Gastrocnemius medialis (tissue), 4 donors: ENCODE measurements around the gene DCLRE1A. TPM values are rescaled to one million over a fixed set of nuclear protein-coding genes. Genes with fewer than 3 reads are reported as not detected.

Experiments used
- ATAC-seq, 2 donors: fragments of 150-250 bp; one replicate each; pipeline ENCODE4 v1.9.1; 2016
- DNase-seq, 2 donors: peaks; one replicate each; pipeline ENCODE4 v3.0.0-alpha.2; 2019
- H3K27ac ChIP-seq, 4 donors: fragments of 200-600 bp; sonication (generic); 1 replicate in 1 of 4; 2 replicates in 3 of 4; pipeline ENCODE4 v1.5.1; 2016 to 2018; ENCODE audit warnings: mild to moderate bottlenecking in 2 of 4, moderate library complexity in 1 of 4
- H3K27me3 ChIP-seq, 3 donors: fragments of 200-600 bp; sonication (generic) in 2 of 3; 1 replicate in 1 of 3; 2 replicates in 2 of 3; pipeline versions ENCODE4 v1.5.1 to v1.6.0; 2016 to 2019; ENCODE audit warnings: mild to moderate bottlenecking in 1 of 3, moderate library complexity in 1 of 3
- H3K36me3 ChIP-seq, 2 donors: fragments of 200-600 bp; sonication (generic) in 1 of 2; one replicate each; pipeline ENCODE4 v1.5.1; 2017 to 2018
- H3K4me1 ChIP-seq, 2 donors: fragments of 200-600 bp; sonication (generic) in 1 of 2; one replicate each; pipeline ENCODE4 v1.5.1; 2016 to 2017; ENCODE audit warnings: mild to moderate bottlenecking in 2 of 2
- H3K4me3 ChIP-seq, 4 donors: fragments of 200-600 bp; sonication (generic) in 3 of 4; 1 replicate in 1 of 4; 2 replicates in 3 of 4; pipeline ENCODE4 v1.5.1; 2016 to 2019; ENCODE audit warnings: mild to moderate bottlenecking in 2 of 4
- H3K9me3 ChIP-seq, 3 donors: fragments of 200-600 bp; sonication (generic) in 2 of 3; 1 replicate in 1 of 3; 2 replicates in 2 of 3; pipeline ENCODE4 v1.5.1; 2016 to 2019
- POLR2A ChIP-seq, 2 donors: fragments of 450-650 bp; IDR thresholded peaks; one replicate each; pipeline ENCODE4 v1.6.1; 2017; ENCODE audit warnings: antibody characterized with exemption in 2 of 2, mild to moderate bottlenecking in 2 of 2, moderate library complexity in 2 of 2
- in situ Hi-C, 4 donors: fragments of 200-750 bp; cut with MboI; loops; one replicate each; pipeline versions ENCODE4 v1.15.0 to v1.8.0; 2017; ENCODE audit warnings: low sequenced_read_pairs in 4 of 4
- intact Hi-C: fragments of 100-400 bp; cut with DNase I; formaldehyde crosslinking; loops from one replicate; pipeline ENCODE4 v1.15.1; 2023; ENCODE audit warnings: low total_unique reads
- total RNA-seq, 4 donors: library from RNA; depleted of rRNA; stranded (reverse); fragments of >200 nt; gene quantifications; one replicate each; pipeline versions ENCODE4 v1.1.0 to v1.2.3, GENCODE V29; 2016
- TF ChIP-seq, protein P1 (sequence below), 5 experiments: fragments of 450-650 bp in 3 of 5; fragments of 200-600 bp in 2 of 5; sonication (generic) in 2 of 5; IDR thresholded peaks in 4 of 5; conservative IDR thresholded peaks in 1 of 5; 1 replicate in 4 of 5; 2 replicates in 1 of 5; pipeline ENCODE4 v1.5.1; 2016 to 2019; ENCODE audit warnings: antibody characterized with exemption in 5 of 5, mild to moderate bottlenecking in 3 of 5, moderate library complexity in 3 of 5

The DCLRE1A gene
- 1 to 10 TPM; 2.6 to 4.7 (median 3.8) TPM for total RNA-seq

DNA sequence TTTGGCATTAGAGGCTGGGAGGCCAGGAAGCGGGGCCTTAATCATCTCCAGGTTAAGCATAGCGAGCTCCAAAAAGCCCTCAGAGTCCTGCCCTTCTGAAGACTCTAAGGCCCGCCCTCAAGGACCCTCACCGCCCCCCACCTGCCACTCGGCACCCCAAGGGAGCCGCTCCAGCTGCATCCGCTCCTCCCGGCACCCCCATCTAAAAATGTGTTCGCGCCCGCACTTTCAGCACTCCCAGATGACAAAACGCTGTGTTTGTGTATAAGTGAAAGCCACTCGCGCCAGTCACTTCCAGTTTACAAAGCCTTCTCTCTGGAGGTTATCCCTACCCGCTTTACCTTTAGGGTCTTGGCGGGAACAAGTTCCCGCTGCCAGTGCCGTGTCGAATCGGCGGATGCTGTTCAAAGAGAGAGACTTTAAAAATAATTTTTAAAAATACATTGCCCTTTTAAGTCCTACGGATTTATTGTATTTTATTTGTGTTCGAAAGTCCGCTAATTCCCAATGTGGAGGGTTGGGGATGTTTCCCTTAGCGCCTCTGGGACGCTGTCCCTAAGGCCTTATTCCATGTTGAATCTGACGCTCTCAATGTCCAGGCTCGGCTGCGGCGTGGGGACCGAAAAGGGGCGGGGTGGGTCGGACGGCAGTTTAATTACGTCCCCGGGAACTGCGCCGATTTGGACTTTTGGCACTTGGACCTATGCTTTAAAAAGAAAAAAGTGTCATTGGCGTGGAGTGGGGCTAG lies at the start of gene DCLRE1A, which contains the start of gene NHLRC2:
Gene DCLRE1A (minus strand): TSS at position 70 of the 748 bp plus-strand sequence. CDS start 900 bp downstream, outside the sequence.
Gene NHLRC2 (plus strand): TSS at position 649 of the 748 bp plus-strand sequence. CDS start 212 bp downstream, outside the sequence.
- Histone ChIP-seq H3K27ac (peak within 1 kb of the TSS; percentile 90 to 96 (median 94)), H3K27me3 (no peaks in the 10 kb centered on the region), H3K36me3 (peaks cover 0 to 5% of the 10 kb centered on the region in 2 donors), H3K4me1 (peaks cover 58 to 67% of the 10 kb centered on the region in 2 donors), H3K9me3 (no peaks in the 10 kb centered on the region), H3K4me3 (peak within 1 kb of the TSS; percentile 74 to 99 (median 94))
- in situ Hi-C loops, result no loop called here
- intact Hi-C loops, result loop anchor here (10.0 kb wide), 1 partner anchor 169 kb away; no protein-coding TSS in a partner anchor
- ATAC-seq (peak; percentile 86 to 90), DNase-seq (peak; percentile 60 to 71)
- TF ChIP-seq, protein P1, sequence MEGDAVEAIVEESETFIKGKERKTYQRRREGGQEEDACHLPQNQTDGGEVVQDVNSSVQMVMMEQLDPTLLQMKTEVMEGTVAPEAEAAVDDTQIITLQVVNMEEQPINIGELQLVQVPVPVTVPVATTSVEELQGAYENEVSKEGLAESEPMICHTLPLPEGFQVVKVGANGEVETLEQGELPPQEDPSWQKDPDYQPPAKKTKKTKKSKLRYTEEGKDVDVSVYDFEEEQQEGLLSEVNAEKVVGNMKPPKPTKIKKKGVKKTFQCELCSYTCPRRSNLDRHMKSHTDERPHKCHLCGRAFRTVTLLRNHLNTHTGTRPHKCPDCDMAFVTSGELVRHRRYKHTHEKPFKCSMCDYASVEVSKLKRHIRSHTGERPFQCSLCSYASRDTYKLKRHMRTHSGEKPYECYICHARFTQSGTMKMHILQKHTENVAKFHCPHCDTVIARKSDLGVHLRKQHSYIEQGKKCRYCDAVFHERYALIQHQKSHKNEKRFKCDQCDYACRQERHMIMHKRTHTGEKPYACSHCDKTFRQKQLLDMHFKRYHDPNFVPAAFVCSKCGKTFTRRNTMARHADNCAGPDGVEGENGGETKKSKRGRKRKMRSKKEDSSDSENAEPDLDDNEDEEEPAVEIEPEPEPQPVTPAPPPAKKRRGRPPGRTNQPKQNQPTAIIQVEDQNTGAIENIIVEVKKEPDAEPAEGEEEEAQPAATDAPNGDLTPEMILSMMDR (IDR thresholded peaks at IDR 0.05 in 4 of 5, conservative IDR thresholded peaks at IDR 0.05 in 1 of 5), result no peak
- TF ChIP-seq POLR2A (IDR thresholded peaks at IDR 0.05), result peak in 1 of 2 donors; percentile 17

GRCh38 chr10:113899952-113900598 lies 46.2 kb upstream of the DCLRE1A start:
- H3K27me3 ChIP-seq, result no peaks in the 10 kb centered on the region
- no peak overlapping the region for H3K4me3 ChIP-seq
- intact Hi-C loops (no loop called here), in situ Hi-C loops (no loop called here)
- no peaks in the 10 kb centered on the region for H3K9me3 ChIP-seq
- no peak for TF ChIP-seq POLR2A (IDR thresholded peaks at IDR 0.05)
- TF ChIP-seq, protein P1 (IDR thresholded peaks at IDR 0.05 in 4 of 5, conservative IDR thresholded peaks at IDR 0.05 in 1 of 5), result no peak
- H3K36me3 ChIP-seq, result peaks cover 0 to 48% of the 10 kb centered on the region in 2 donors
- ATAC-seq (no peak), DNase-seq (no peak)
- no peaks in the 10 kb centered on the region for H3K4me1 ChIP-seq
- no peak overlapping the region for H3K27ac ChIP-seq

DNA sequence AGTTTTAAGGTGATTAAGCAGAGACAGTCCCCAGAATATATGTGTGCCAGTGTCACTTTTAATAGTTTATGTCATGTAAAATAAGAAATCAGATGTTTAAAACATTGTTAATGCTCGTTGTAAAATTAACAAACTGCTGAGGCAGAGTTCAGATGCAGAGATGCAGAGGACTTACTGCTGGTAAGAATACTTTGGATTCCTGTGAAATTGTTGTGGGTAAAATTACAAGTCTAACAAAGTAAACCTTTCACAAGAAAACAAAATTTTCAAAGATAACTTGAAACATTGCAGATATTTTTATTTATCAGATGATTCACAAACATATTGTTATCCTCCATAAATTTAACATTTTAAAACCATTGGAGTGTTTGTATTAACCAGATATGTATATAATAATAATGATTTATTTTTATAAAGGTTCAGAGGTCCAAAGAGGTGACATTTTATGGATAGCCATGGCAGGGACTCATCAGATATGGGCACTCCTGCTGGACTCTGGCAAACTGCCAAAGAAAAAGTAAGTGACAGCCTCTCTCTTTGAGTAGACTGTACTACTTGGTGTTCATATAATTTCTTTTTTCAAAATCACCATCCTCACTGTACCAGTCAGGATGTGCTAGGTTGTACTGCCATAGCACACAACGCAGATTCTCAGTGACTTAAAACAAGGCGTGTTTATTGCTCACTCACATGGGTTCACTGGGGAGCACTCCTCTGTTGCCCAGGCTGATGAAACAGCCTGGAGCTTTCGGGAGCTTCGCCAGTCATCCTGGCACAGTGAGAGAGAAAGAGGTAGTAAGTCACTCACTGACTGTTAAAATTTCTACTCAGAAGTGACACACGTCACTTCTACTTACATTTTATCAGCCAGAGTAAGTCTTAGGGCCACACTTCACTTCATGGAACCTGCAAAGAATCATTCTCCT lies 44.1 kb upstream of the DCLRE1A start:
- no peak overlapping the region for H3K27ac ChIP-seq
- no peak for ATAC-seq

DNA sequence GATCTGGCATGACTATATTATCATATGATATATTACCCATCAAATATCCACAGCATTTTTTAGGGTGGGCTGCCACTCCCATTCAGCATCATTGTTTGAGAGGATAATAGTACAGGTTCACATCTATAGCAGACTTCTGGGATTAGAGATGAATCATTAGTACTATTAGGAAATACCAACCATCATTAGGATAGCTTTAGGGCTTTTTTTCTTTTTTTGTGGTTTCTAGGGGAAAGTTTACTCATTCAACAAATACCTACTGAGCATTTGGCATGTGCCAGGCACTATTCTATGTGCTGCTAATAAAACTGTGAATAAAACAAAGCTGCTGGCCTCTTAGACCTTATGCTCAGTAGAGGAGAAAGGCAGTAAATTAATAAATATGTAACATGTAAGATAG lies 41.1 kb upstream of the DCLRE1A start:
- H3K27ac ChIP-seq, result no peak overlapping the region

More for the DNA sequence above, 44.1 kb upstream of the DCLRE1A start:
- intact Hi-C loops (no loop called here), in situ Hi-C loops (no loop called here)
- no peak for DNase-seq
- Histone ChIP-seq H3K27me3 (no peaks in the 10 kb centered on the region), H3K36me3 (peaks cover 0 to 27% of the 10 kb centered on the region in 2 donors), H3K9me3 (no peaks in the 10 kb centered on the region), H3K4me1 (peaks cover 0 to 8% of the 10 kb centered on the region in 2 donors), H3K4me3 (no peak overlapping the region)
- no peak for TF ChIP-seq POLR2A (IDR thresholded peaks at IDR 0.05)
- TF ChIP-seq, protein P1 (IDR thresholded peaks at IDR 0.05 in 4 of 5, conservative IDR thresholded peaks at IDR 0.05 in 1 of 5), result no peak

More for the DNA sequence above, 41.1 kb upstream of the DCLRE1A start:
- TF ChIP-seq, protein P1 (IDR thresholded peaks at IDR 0.05 in 4 of 5, conservative IDR thresholded peaks at IDR 0.05 in 1 of 5), result no peak
- TF ChIP-seq POLR2A (IDR thresholded peaks at IDR 0.05), result no peak
- ATAC-seq (no peak), DNase-seq (no peak)
- Histone ChIP-seq H3K9me3 (no peaks in the 10 kb centered on the region), H3K4me1 (peaks cover 0 to 9% of the 10 kb centered on the region in 2 donors), H3K4me3 (no peak overlapping the region), H3K27me3 (no peaks in the 10 kb centered on the region), H3K36me3 (peaks cover 0 to 7% of the 10 kb centered on the region in 2 donors)
- intact Hi-C loops, result no loop called here
- in situ Hi-C loops, result no loop called here
